ENCODE data around the gene LSM2.
"Not testable (repeated sequence)": the region's sequence is repeated elsewhere in the genome, so short reads cannot be mapped to it uniquely, and the experiment has no call there.

The LSM2 gene

GRCh38 chr6:31827286-31828079 lies 20.7 kb upstream of the LSM2 start, which contains the start of gene HSPA1B:
Gene HSPA1B, plus strand, starts transcription at chr6:31827738. Its CDS starts 213 bp downstream, at chr6:31827951.
- DNase-seq (ENCODE audit: insufficient read length, low spot score) (peak; percentile 85), FAIRE-seq (peak; percentile 77)

DNA sequence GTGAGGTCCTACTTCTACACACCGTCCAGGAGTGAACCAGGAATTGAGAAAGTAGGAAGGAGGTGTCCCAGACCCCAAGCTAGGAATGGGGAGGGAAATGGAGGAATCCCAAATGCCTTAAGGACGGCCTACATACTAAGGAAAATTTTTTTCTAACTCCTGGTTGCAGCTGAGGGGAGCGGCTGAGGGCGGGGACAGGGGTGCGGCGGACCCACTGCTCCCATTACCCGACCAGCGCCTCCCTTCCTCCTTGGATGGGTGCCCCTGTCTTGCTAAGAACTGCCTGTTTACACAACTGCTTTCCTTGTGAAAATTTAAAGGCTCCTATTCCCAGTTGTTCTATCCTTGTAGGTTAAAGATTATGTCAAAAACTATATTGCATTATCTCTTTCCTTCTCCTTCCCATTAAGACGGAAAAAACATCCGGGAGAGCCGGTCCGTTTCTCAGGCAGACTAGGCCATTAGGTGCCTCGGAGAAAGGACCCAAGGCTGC lies 20.1 kb upstream of the LSM2 start:
- DNase-seq (ENCODE audit: insufficient read length, low spot score) (no peak), FAIRE-seq (no peak)

- FAIRE-seq (no peak), DNase-seq (ENCODE audit: insufficient read length, low spot score) (no peak)
Observed at GRCh38 chr6:31825553-31825952, 18.8 kb upstream of the LSM2 start.

GRCh38 chr6:31823592-31824196 lies 16.9 kb upstream of the LSM2 start:
- FAIRE-seq; DNase-seq (ENCODE audit: insufficient read length, low spot score): not testable (repeated sequence)

- DNase-seq (ENCODE audit: insufficient read length, low spot score): no peak
- peak; percentile 39 for FAIRE-seq
Observed at GRCh38 chr6:31822036-31822821, 15.5 kb upstream of the LSM2 start.

GRCh38 chr6:31821301-31822035 lies 14.7 kb upstream of the LSM2 start:
- DNase-seq (ENCODE audit: insufficient read length, low spot score): no peak
- peak; percentile 33 for FAIRE-seq

- not testable (repeated sequence) for DNase-seq (ENCODE audit: insufficient read length, low spot score); FAIRE-seq
Observed at GRCh38 chr6:31820399-31820798, 13.6 kb upstream of the LSM2 start.

DNA sequence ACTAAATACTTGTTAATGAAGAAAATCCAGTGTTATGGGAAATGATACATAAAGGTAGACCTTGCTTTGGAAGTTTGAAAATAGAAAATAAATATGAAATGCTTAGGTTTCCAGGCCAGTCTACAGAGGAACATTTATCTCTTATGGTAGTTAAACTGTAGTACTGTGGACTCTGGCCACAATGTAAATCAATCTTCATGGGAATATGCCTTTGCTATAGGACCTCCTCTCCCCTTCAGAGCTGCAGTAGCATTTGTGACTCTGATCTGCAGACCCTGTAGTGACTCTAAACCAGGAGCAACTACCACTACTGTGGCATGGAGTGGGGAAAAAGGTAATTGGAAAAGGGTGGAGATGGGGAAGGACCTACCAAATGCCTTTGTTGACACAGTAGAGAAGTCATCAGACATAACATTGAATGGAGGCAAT lies 13.1 kb upstream of the LSM2 start:
- DNase-seq (ENCODE audit: insufficient read length, low spot score) (no peak), FAIRE-seq (no peak)

- not testable (repeated sequence) for FAIRE-seq; DNase-seq (ENCODE audit: insufficient read length, low spot score)
Observed at GRCh38 chr6:31817929-31818511, 11.3 kb upstream of the LSM2 start.

GRCh38 chr6:31817133-31817928 lies 10.6 kb upstream of the LSM2 start:
- not testable (repeated sequence) for DNase-seq (ENCODE audit: insufficient read length, low spot score)
- FAIRE-seq: peak; percentile 81

- DNase-seq (ENCODE audit: insufficient read length, low spot score) (no peak), FAIRE-seq (peak; percentile 55)
Observed at GRCh38 chr6:31815025-31815838, 8.5 kb upstream of the LSM2 start, which contains the start of the genes HSPA1A and HSPA1L. Gene HSPA1A, plus strand, starts transcription at chr6:31815543. Its CDS starts 214 bp downstream, at chr6:31815757. Gene HSPA1L, minus strand, starts transcription at chr6:31815283. Its CDS starts 3,311 bp downstream, at chr6:31811972.

- DNase-seq (ENCODE audit: insufficient read length, low spot score) (no peak), FAIRE-seq (peak; percentile 57)
Observed at GRCh38 chr6:31814677-31815024, 7.9 kb upstream of the LSM2 start.

GRCh38 chr6:31813465-31813849 lies 6.7 kb upstream of the LSM2 start:
- DNase-seq (ENCODE audit: insufficient read length, low spot score) (no peak), FAIRE-seq (no peak)

- no peak for FAIRE-seq
- no peak for DNase-seq (ENCODE audit: insufficient read length, low spot score)
Observed at GRCh38 chr6:31811645-31812044, 4.9 kb upstream of the LSM2 start.

- FAIRE-seq: not testable (repeated sequence)
Observed at GRCh38 chr6:31808599-31808998, 1.8 kb upstream of the LSM2 start.

GRCh38 chr6:31805939-31806469 lies 762 bp downstream of the LSM2 start:
- DNase-seq (ENCODE audit: insufficient read length, low spot score) (no peak), FAIRE-seq (no peak)

More at GRCh38 chr6:31808599-31808998, 1.8 kb upstream of the LSM2 start:
- DNase-seq (ENCODE audit: insufficient read length, low spot score): not testable (repeated sequence)

DNA sequence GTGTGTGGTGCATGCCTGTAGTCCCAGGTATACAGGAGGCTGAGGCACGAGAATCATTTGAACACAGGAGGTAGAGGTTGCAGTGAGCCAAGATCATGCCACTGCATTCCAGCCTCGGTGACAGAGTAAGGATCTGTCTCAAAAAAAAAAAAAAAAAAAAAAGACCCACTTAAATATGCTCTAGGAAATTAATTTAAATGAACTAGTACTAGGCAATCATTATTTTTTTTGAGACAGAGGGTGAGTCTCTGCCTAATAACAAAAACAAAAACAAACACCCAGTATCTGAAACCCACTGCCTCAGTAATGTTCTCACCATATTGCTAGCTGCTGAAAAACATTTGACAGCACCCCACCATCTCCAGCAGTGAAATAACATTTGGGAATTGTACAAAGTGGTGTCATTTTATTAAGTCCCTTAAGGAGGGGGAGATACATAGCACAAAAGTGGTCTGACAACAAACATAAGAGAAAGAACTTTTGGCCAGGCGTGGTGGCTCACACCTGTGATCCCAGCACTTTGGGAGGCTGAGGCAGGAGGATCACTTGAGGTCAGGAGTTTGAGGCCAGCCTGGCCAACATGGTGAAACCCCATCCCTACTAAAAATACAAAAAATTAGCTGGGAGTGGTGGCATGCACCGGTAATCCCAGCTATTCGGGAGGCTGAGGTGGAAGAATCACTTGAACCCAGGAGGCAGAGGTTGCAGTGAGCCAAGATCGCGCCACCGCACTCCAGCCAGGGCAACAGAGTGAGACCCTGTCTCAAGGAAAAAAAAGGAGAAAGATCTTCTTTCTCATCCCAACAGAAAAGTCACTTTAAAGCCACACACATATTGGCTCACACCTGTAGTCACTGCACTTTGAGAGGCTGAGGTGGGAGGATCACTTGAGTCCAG lies 5.5 kb downstream of the LSM2 start:
- not testable (repeated sequence) for DNase-seq (ENCODE audit: insufficient read length, low spot score); FAIRE-seq
